Measurements from ENCODE around the gene TSPAN10. TPM values are rescaled to one million over a fixed set of nuclear protein-coding genes. Genes with fewer than 3 reads are reported as not detected.
A peak's percentile ranks its signal among the peaks of the same experiment; 100 is the strongest.

TSPAN10 gene
- total RNA-seq, 1 experiment from 2014 or later, result 1.2 TPM

DNA sequence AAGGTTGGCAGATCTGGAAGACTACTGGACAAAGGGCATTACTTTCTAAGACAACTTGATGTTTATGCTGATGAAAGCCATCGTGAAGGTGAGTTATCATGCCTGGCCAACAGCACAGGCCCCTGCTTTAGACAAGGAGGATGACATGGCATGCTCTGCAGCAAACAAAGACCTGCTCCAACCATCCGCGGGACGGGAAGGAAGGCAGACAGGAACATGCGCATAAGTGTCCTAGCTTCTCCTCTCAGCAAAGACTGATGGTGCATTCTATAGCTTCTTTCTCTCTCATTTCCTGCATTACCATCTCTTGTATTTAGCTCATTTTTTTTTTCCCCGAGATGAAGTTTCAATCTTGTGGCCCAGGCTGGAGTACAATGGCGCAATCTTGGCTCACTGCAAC, 5.5 kb upstream of the TSPAN10 start:
- H3K27ac ChIP-seq (ENCODE audit: insufficient read length, low read depth, low read length), result no peak overlapping the region
- H2AFZ ChIP-seq (ENCODE audit: low read length), result no peak overlapping the region
- H3K4me1 Mint-ChIP-seq, result peaks cover 13 to 14% of the 10 kb centered on the region in 2 experiments
- H2BK20ac ChIP-seq (ENCODE audit: low read depth, low read length, poor library complexity, severe bottlenecking), result no peak overlapping the region
- H4K20me1 ChIP-seq (ENCODE audit: control insufficient read depth, insufficient read depth, insufficient read length), result no peaks in the 10 kb centered on the region
- H3K14ac ChIP-seq (ENCODE audit: insufficient read depth, low read length), result no peak overlapping the region
- no peak overlapping the region for H3K23ac ChIP-seq (ENCODE audit: insufficient read length, low read depth, low read length)
- no peak overlapping the region for H2BK5ac ChIP-seq (ENCODE audit: insufficient read length, low read length)
- H2BK15ac ChIP-seq (ENCODE audit: low read depth, low read length), result no peak overlapping the region
- no peak overlapping the region for H3K4me3 Mint-ChIP-seq
- H3K4ac ChIP-seq (ENCODE audit: low read depth, low read length), result no peak overlapping the region
- H3K27me3 ChIP-seq (ENCODE audit: insufficient read depth, low read length), result no peaks in the 10 kb centered on the region
- no peaks in the 10 kb centered on the region for H3K4me1 ChIP-seq (ENCODE audit: insufficient read depth, low read length)
- peaks cover 20% of the 10 kb centered on the region; the same call in 1 of the 2 replicates for H3K79me2 ChIP-seq (ENCODE audit: insufficient read depth, low read length)
- no peak overlapping the region for H3K18ac ChIP-seq (ENCODE audit: insufficient read length, low read depth, low read length)
- no peak overlapping the region for H3K4me2 ChIP-seq (ENCODE audit: insufficient read depth, insufficient read length, low read length)
- H3K79me1 ChIP-seq (ENCODE audit: insufficient read depth, low read depth, low read length, poor library complexity, severe bottlenecking), result peaks cover 11% of the 10 kb centered on the region
- H4K91ac ChIP-seq (ENCODE audit: insufficient read length, low read depth, low read length), result no peak overlapping the region
- DNase-seq, result peak; percentile 59
- H4K5ac ChIP-seq (ENCODE audit: insufficient read length, low read depth, low read length), result no peak overlapping the region
- no peak overlapping the region for H2BK12ac ChIP-seq (ENCODE audit: insufficient read length, low read depth, low read length)
- H3K56ac ChIP-seq (ENCODE audit: insufficient read length, low read depth, low read length), result no peak overlapping the region
- H3K27me3 Mint-ChIP-seq (ENCODE audit: low read depth), result no peaks in the 10 kb centered on the region
- no peak overlapping the region for H2BK120ac ChIP-seq (ENCODE audit: low read depth, low read length, poor library complexity, severe bottlenecking)
- WGBS (ENCODE audit: extremely low coverage, insufficient read length, low lambda C conversion rate), result no CpG with 5 or more reads among the region's 7 CpGs
- H3K9me3 ChIP-seq (ENCODE audit: control insufficient read depth, low read depth, low read length), result no peaks in the 10 kb centered on the region
- no peak overlapping the region for H4K8ac ChIP-seq (replicated peaks; ENCODE audit: insufficient read length, low read depth, low read length)
- H3K9me3 Mint-ChIP-seq, result 0 out of 5 replicates have a peak, but pooled peaks cover 0 to 2% of the 10 kb centered on the region in 2 experiments
- H3K9ac ChIP-seq (ENCODE audit: extremely low read depth, insufficient read length, low read length), result no peak overlapping the region
- peaks cover 34 to 54% (median 50%) of the 10 kb centered on the region in 3 experiments; a peak in 6 of 7 replicates for H3K36me3 Mint-ChIP-seq (ENCODE audit: insufficient read depth in 1 of 3, low read depth in 3 of 3)
- H2AK5ac ChIP-seq (ENCODE audit: insufficient read length, low read length), result no peak overlapping the region
- TF ChIP-seq, protein P1, sequence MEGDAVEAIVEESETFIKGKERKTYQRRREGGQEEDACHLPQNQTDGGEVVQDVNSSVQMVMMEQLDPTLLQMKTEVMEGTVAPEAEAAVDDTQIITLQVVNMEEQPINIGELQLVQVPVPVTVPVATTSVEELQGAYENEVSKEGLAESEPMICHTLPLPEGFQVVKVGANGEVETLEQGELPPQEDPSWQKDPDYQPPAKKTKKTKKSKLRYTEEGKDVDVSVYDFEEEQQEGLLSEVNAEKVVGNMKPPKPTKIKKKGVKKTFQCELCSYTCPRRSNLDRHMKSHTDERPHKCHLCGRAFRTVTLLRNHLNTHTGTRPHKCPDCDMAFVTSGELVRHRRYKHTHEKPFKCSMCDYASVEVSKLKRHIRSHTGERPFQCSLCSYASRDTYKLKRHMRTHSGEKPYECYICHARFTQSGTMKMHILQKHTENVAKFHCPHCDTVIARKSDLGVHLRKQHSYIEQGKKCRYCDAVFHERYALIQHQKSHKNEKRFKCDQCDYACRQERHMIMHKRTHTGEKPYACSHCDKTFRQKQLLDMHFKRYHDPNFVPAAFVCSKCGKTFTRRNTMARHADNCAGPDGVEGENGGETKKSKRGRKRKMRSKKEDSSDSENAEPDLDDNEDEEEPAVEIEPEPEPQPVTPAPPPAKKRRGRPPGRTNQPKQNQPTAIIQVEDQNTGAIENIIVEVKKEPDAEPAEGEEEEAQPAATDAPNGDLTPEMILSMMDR (conservative IDR thresholded peaks at IDR 0.05), result no peak
- H3K27ac Mint-ChIP-seq, result peak overlapping the region in 2 of 3 experiments; percentile 70 to 95; a peak in 3 of 7 replicates
- H3T11ph ChIP-seq (ENCODE audit: low read length), result no peak overlapping the region
- peaks cover 5% of the 10 kb centered on the region for H3K23me2 ChIP-seq (ENCODE audit: insufficient read length, low read depth, low read length, poor library complexity, severe bottlenecking)

Measured in H9 (cell line).